Heart left ventricle (tissue), 13 donors: ENCODE measurements around the gene DDX4.

Experiments used
- CTCF ChIP-seq, 12 donors: fragments of 200-600 bp; sonication (generic) in 4 of 12; IDR thresholded peaks; one replicate each; pipeline versions ENCODE4 v1.5.0 to v1.8.0; 2018 to 2022; ENCODE audit warnings: antibody characterized with exemption in 12 of 12, mild to moderate bottlenecking in 5 of 12
- POLR2A ChIP-seq, 2 donors: fragments of 450-650 bp; IDR thresholded peaks; one replicate each; pipeline ENCODE4 v1.6.1; 2017; ENCODE audit warnings: antibody characterized with exemption in 2 of 2, mild to moderate bottlenecking in 2 of 2, moderate library complexity in 2 of 2
- donor health status: ischemic (EF 13 %, LVEDD 7.1; RV severe dilation, severe dysfunction).
- donor health status: DM: no; HTN: yes; CAD: no.
- donor health status: DM: no; HTN: no; CAD: no.
- donor health status: ischemic (EF 25% LVEDD 6.9; RV normal size, moderate dysfunction).
- donor health status: ischemic (EF 25% LVEDD 5.7; RV mildly dilated, moderate dysfunction).
- donor health status: ischemic (EF 35%, LVEDD 5.7; RV mildly dilated, moderate dysfunction).
- donor health status: nonischemic (EF 11% LVEDD 7.7; RV severe dilation, severe dysfunction).
- donor health status: DM: yes; HTN: yes; CAD: no.
- donor health status: PGD.
- donor health status: ischemic (EF 29% LVEDD 5.4; RV normal size, mild dysfunction).
- donor health status: nonischemic (EF 23%, LVEDD 6.1; RV moderate dilation, normal function).

- TF ChIP-seq POLR2A (IDR thresholded peaks at IDR 0.05) (no peak), CTCF (IDR thresholded peaks at IDR 0.05) (no peak)
Observed at GRCh38 chr5:55700745-55701144, 37.1 kb upstream of the DDX4 start.
